ENCODE measurements around the gene SGTB. TPM values are rescaled to one million over a fixed set of nuclear protein-coding genes. Genes with fewer than 3 reads are reported as not detected.

Gene SGTB, protein sequence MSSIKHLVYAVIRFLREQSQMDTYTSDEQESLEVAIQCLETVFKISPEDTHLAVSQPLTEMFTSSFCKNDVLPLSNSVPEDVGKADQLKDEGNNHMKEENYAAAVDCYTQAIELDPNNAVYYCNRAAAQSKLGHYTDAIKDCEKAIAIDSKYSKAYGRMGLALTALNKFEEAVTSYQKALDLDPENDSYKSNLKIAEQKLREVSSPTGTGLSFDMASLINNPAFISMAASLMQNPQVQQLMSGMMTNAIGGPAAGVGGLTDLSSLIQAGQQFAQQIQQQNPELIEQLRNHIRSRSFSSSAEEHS
- 7.8 and 9.8 TPM in 2 replicates for total RNA-seq

DNA sequence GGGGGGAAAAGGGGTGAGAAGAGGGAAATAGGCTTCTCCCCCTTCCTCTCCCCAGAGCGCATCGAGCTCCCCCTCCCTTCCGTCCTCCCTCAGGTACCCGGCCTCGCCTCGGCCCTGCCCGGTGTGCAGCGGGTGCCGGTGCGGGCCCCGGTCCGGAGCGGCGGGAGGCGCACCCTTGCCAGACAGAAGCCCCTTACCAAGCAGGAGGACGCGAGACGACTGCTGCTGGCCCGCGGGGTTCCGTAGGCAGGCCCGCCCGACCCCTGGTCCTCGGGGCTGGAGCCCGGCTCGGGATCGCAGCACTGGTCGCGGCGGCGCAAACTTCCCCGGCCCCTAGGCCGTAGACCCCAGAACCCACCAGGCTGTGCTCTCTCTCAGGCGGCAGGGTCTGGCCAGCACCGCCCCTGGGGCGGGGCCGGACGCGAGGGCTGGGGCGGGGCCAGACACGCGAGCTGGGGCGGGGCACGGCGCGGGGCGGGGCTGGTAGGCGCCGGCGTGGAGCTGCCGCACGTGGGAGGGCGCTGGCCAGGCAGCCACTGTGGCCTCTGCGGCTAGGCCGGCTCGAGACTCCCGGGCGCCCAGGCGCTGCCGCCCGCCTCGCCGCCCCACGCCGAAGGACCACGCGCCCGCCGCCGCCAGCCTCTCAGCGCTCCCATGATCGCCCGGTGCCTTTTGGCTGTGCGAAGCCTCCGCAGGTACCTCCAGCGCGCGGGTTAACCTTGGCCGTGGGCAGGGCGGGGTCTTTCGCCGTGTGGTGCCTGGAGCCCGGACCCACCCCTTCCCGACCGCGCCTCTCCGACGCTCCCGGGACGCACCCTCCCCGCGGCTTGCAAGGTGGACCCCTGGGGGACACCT lies at the start of gene SGTB, which contains the start of gene NLN:
Gene SGTB, minus strand, starts transcription at position 390 of the 855 bp plus-strand sequence. CDS start 1,302 bp downstream, outside the sequence.
Gene NLN, plus strand, starts transcription at position 486 of the 855 bp plus-strand sequence. Its CDS starts 169 bp downstream, at position 655.

DNA sequence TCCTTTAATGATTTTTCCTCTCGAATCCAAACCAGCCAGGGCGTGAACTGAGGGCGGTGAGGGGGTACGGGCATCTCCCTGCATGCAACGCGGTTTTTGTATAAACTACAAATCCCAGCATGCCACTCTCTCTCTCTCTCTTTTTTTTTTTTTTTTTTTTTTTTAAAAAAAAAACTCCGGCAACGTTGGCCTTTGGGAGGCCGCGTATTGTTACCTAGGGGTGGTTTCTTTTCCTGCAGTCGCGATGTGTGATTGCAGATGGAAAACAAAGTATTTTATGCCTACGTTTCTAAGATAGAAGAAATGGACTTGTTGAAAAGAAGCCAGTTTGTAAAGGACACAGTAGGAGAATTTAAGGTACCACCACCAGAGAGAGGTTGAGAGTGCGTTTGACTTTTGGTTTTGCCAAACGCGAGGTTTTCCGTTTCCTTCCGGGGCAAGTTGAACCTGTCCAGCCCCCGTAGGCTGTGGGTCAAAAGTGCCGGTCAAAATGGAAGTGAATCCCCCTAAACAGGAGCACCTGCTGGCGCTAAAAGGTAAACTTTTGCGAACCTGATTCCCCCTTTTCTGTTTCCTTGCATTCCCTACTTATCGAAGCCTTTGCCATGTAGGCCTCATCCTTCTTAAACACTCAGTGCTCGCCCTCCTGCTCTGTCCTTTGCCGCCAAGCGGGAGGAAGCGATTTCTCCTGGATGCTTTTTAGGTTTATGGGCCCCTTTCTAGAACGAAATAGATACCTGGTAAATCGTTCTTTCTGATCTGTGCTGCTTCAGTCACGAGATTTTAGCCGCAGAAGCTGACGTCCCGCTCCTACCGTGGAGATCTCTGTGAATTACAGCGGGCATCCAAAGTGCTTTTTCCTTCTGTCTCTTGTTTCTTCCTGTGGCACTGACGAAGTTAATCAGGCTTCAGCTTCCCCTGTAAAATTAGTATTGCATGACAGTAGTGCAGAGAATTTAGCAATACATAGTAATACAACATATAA lies 97.0 kb downstream of the SGTB start, which contains the start of the genes SHLD3 and TRAPPC13:
Gene SHLD3, plus strand, starts transcription at position 457 of the 985 bp plus-strand sequence. CDS start 4,561 bp downstream, outside the sequence.
Gene TRAPPC13, plus strand, starts transcription at position 457 of the 985 bp plus-strand sequence. Its CDS starts 34 bp downstream, at position 491.

DNA sequence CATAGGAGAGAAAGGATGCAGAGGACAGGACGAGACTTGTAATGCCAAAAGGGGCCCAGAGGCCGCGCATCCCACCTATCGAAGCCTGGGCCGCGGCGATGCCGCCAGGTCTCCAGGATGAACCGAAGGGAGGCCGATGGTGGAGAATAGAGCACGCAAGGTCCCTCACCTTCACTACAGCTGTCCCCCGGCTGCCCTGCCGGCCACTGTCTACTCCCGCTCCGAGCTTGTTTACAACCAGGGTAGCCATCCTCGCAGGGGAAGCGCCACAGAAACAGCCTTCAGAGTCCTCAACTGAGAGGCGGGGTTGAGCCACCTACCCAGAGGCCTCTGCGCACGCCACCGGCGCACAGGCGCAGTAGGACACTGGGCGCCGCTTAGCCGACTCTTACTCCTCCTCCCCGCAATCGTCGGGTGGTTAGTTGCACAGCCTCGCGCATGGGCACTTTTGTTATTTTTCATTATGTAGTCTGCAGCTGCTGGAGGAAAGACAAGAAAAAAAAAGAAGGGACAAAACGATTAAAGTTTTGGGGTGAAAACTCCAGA lies 97.8 kb downstream of the SGTB start, which contains the start of gene TRIM23:
Gene TRIM23, minus strand, starts transcription at position 309 of the 546 bp plus-strand sequence. Its CDS starts 59 bp downstream, at position 250.

Other genes starting within 250 kb of the SGTB start
- 28.0 and 174 TPM in 2 replicates for gene ADAMTS6, start 240.2 kb downstream of the SGTB start, total RNA-seq
- gene CENPK, start 158.9 kb downstream of the SGTB start, total RNA-seq, result 17.2 and 20.9 TPM in 2 replicates
- gene PPWD1, start 158.8 kb downstream of the SGTB start, total RNA-seq, result 29.0 and 60.7 TPM in 2 replicates
- gene TRIM23, start 97.8 kb downstream of the SGTB start, total RNA-seq, result 17.6 and 27.8 TPM in 2 replicates
- gene SHLD3, start 97.1 kb downstream of the SGTB start, total RNA-seq, result 3.1 and 5.7 TPM in 2 replicates
- gene TRAPPC13, start 97.1 kb downstream of the SGTB start, total RNA-seq, result 16.0 and 39.4 TPM in 2 replicates
- 29.3 and 50.5 TPM in 2 replicates for gene NLN, start 96 bp upstream of the SGTB start, total RNA-seq
- 35.9 and 52.4 TPM in 2 replicates for gene ERBIN, start 204.5 kb upstream of the SGTB start, total RNA-seq